Cardiac septum (tissue), 1 donor: ENCODE data around the gene TMEM52B. TPM values are rescaled to one million over a fixed set of nuclear protein-coding genes. Genes with fewer than 3 reads are reported as not detected.

Source experiments
- DNase-seq: peaks from one replicate; pipeline ENCODE4 v3.0.0-alpha.2; 2020; ENCODE audit warnings: low spot score
- intact Hi-C: fragments of 100-400 bp; cut with DNase I; formaldehyde crosslinking; loops from one replicate; pipeline ENCODE4 v1.14.0; 2022
- total RNA-seq: library from RNA; stranded (reverse); fragmentation: NEBNext Ultra II Directional; extraction: Animal tissue kit (Norgen Biotek cat#: 25700); gene quantifications from one replicate; pipeline ENCODE4 v1.2.1, GENCODE V29; 2021
- donor health status: DM: no; HTN: no; CAD: no.

Gene TMEM52B
- total RNA-seq, 1 donor from 2014 or later = not detected

DNA sequence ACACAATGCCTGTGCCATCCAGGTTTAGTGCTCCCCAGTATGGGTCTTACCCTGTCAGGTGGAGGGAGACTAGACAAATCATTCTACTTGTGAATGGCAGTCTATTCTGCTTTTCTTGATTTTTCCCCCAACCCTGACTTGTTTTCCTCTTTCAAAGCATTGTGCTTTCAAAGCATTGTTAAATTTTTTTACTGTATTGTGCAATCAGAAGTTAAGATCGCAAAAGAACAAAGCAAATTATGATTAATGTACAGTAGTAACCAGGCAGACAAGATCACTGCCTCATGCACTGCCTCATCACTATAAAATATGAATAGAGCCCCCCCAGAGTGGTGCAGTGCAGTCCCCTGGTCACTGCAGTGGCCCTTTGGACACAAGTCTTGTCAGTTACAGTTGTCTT lies 47.9 kb downstream of the TMEM52B start:
- no peak for DNase-seq
- intact Hi-C loops = no loop called here

DNA sequence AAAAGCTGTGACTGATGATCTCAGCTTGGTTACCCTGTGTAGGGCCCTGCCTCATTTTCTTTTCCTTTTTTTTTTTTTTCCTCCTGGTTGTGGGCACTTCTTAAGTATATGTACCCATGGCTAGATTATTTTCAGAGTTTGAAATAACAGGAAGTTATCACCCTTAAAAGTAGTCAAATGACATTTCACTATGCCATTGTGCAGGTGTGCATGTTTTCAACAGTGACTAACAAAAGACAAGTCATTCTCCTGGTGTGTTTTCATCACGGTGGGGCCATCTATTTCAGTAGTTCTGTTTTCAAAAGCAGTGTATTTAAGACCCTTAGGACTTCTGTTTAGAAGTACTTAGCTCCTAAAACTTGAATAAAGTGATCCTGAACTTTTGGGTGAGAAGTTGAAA lies 48.8 kb downstream of the TMEM52B start:
- intact Hi-C loops = no loop called here
- no peak for DNase-seq

DNA sequence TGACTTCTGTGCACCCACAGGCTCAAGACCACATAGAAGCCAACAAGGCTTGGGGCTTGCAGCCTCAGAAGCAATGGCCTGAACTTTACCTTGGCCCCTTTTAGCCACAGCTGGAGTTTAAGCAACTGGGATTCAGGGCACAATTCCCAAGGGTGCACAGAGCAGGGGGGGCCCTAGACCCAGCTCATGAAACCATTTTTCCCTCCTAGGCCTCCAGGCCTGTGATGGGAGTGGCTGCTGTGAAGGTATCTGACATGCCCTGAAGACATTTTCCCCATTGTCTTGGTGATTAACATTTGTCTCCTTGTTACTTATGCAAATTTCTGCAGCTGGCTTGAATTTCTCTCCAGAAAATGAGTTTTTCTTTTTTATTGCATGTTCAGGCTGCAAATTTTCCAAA lies 55.7 kb downstream of the TMEM52B start:
- no peak for DNase-seq
- intact Hi-C loops = no loop called here

DNA sequence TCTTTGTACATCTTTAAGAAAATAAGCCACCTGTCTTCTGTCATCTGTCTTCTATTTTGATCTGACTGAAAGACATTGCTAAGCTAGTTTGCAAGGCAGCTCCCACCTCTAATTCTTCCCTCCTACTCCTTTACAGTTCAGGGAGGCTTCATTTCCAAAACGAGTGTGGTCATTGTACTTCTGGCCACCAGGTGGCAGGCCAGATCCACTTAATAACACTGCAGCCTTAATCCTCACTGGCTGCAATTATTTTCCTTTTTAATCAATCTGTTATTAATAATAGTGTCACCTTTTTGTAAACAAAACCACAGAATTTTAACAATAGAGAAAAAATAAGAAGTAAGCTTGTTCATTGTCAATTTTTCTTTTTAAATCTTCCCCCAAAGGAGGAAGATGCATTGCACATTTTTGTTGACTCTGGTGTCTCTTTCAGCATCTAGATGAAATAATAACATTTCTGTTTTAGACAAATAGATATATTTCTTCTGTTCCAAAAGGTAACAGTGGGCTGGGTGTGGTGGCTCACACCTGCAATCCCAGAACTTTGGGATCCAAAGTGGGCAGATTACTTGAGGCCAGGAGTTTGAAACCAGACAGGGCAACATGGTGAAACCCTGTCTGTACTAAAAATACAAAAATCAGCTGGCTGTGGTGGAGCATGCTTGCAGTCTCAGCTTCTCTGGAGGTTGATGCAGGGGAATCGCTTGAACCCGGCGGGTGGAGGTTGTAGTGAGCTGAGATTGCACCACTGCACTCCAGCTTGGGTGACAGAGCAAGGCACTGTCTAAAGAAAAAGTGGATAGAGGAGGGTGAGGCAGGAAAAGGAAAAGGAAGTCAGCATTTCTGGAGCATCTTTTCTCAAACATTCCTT lies 57.2 kb downstream of the TMEM52B start:
- no peak for DNase-seq
- intact Hi-C loops = loop anchor here (2.0 kb wide), 1 partner anchor 327 kb away; no protein-coding TSS in a partner anchor

DNA sequence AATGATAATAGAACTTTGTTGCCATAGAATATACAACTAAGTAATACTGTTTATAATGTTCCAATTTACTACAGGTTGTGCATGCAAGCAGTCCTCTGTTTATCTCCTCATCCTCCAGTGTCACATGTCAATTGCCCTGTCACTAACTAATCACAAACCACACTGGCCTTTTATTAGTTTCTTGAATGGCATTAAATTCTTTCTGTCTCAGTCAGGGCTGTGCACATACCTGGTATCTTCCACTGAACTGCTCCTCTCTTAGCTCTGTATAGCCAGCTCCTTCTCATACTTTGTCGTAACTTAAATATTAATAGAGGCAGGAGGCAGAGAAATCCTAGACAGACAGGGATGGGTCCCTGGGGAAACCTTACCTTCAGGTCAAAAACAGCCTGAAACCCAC lies 57.9 kb downstream of the TMEM52B start:
- no peak for DNase-seq
- intact Hi-C loops = loop anchor here (2.0 kb wide), 1 partner anchor 326 kb away; no protein-coding TSS in a partner anchor

DNA sequence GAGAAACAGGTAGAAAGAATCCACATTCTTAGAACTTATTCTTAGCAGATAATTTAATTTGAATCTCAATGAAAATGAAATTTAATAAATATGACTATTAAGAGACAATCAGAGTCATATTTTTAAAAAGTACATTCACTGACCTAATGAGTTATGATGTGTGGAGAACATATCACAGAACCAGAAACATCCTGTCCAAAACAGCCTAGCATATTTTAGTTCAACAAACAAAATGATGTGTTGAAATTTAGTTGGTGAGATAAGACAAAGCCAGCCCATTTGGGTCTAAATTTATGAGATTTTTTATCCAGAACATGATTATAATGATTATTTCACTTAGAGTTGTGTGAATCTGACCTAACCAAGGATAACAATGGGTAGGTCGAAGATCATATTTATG lies 59.7 kb downstream of the TMEM52B start:
- intact Hi-C loops = no loop called here
- no peak for DNase-seq

DNA sequence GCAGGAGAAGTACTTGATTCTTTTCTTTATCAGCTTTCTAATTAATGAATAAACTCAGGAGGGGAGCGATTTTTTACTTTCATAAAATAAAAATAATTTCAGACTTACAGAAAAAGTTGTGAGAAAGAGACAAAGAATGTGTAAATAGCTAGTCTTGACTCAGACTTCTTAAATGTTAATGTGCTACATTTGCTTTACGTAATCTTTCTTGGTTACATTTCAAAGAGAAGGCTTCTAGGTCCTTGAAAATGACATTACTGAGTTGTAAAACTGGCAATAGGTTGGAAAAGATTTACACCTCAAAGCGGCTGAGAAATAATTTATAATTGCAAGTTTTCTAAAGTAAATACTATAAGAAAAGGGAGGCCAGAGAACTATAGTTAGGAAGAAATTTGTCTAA lies 62.5 kb downstream of the TMEM52B start:
- DNase-seq = no peak
- intact Hi-C loops = no loop called here

Other genes starting within 250 kb of the TMEM52B start
- not detected for gene CLEC2A, start 246.7 kb upstream of the TMEM52B start, total RNA-seq
- gene CLEC12A, start 207.6 kb upstream of the TMEM52B start, total RNA-seq = 0.30 TPM
- gene CLEC1B, start 179.9 kb upstream of the TMEM52B start, total RNA-seq = not detected
- not detected for gene CLEC12B, start 168.4 kb upstream of the TMEM52B start, total RNA-seq
- not detected for gene CLEC9A, start 148.3 kb upstream of the TMEM52B start, total RNA-seq
- gene CLEC1A, start 80.0 kb upstream of the TMEM52B start, total RNA-seq = 2.2 TPM
- gene CLEC7A, start 48.8 kb upstream of the TMEM52B start, total RNA-seq = 2.6 TPM
- gene OLR1, start 6.9 kb upstream of the TMEM52B start, total RNA-seq = 0.43 TPM
- gene GABARAPL1, start 33.8 kb downstream of the TMEM52B start, total RNA-seq = 280 TPM
- 1.1 TPM for gene KLRD1, start 128.8 kb downstream of the TMEM52B start, total RNA-seq
- 0.19 TPM for gene KLRK1, start 211.0 kb downstream of the TMEM52B start, total RNA-seq
- not detected for gene KLRC4, start 230.7 kb downstream of the TMEM52B start, total RNA-seq
- gene KLRC3, start 241.6 kb downstream of the TMEM52B start, total RNA-seq = not detected